Left cardiac atrium (tissue), 4 donors: ENCODE measurements around the gene CCSER1. TPM values are rescaled to one million over a fixed set of nuclear protein-coding genes. Genes with fewer than 3 reads are reported as not detected.
"Not testable (repeated sequence)": the region's sequence is repeated elsewhere in the genome, so short reads cannot be mapped to it uniquely, and the experiment has no call there.

Experiments
- ATAC-seq, 2 donors: fragments of 200-7000 bp; cut with Tn5 transposase; one replicate each; pipeline ENCODE4 v1.9.1; 2020; ENCODE audit warnings: mild to moderate bottlenecking in 2 of 2, moderate library complexity in 2 of 2
- DNase-seq: peaks from one replicate; pipeline ENCODE4 v3.0.0-alpha.2; 2020
- intact Hi-C, 2 donors: fragments of 100-400 bp; cut with DNase I; formaldehyde crosslinking; loops; one replicate each; pipeline versions ENCODE4 v1.14.1 to v1.15.1; 2022 to 2023
- total RNA-seq, 2 donors: library from RNA; stranded (reverse); fragmentation: NEBNext Ultra II Directional; extraction: Animal tissue kit (Norgen Biotek cat#: 25700); gene quantifications; one replicate each; pipeline ENCODE4 v1.2.1, GENCODE V29; 2021
- donor health status: DM: no; HTN: yes; CAD: no.
- donor health status: DM: no; HTN: yes; CAD: no; lungs with severe emphysema.
- donor health status: DM: yes; HTN: yes; CAD: no.
- donor health status: Dilated cardiomyopathy.

CCSER1 gene
- total RNA-seq, 2 donors from 2014 or later = 9.6 to 12.3 TPM

GRCh38 chr4:91114386-91114785, 987.2 kb downstream of the CCSER1 start:
- DNase-seq = no peak
- ATAC-seq = no peak
- intact Hi-C loops = no loop called here

GRCh38 chr4:91116861-91117260, 989.7 kb downstream of the CCSER1 start:
- intact Hi-C loops = no loop called here
- DNase-seq (no peak), ATAC-seq (no peak)

DNA sequence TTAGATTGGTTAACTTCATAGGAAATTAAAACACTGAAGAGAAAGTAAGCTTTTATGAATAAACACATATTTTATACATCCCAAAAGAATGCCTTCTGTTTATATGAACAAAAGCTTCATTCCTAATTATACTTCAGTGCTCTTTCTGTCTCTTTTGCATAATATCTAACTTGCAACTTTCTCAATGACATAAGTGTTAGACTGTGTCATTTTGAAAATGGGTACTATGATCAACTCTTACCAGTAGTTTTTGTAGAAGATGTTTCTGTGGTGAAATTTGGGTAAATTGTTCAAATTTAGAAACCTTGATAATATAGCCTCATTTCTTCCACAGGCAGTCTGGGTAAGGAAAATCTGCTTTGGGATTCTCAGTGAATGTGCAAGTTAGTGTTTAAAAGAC, 991.4 kb downstream of the CCSER1 start:
- DNase-seq = no peak
- intact Hi-C loops = no loop called here
- ATAC-seq = no peak

- no peak for DNase-seq
- no peak for ATAC-seq
- intact Hi-C loops = loop anchor here in 1 of 2 donors (10.0 kb wide), 1 partner anchor 1181 kb away; the partner anchor contains the start of gene GRID2
These were observed 996.5 kb downstream of the CCSER1 start for GRCh38 chr4:91123742-91124141.

- no peak for ATAC-seq
- intact Hi-C loops = loop anchor here in 1 of 2 donors (10.0 kb wide), 1 partner anchor 1178 kb away; the partner anchor contains the start of gene GRID2
- DNase-seq = no peak
These were observed 1000.0 kb downstream of the CCSER1 start for GRCh38 chr4:91127192-91127591.

- peak; percentile 81 to 92 for ATAC-seq
- DNase-seq = no peak
- intact Hi-C loops = loop anchor here in 1 of 2 donors (10.0 kb wide), 1 partner anchor 1177 kb away; the partner anchor contains the start of gene GRID2
These were observed 1000.6 kb downstream of the CCSER1 start for GRCh38 chr4:91127831-91128230.

GRCh38 chr4:91128519-91128918, 1001.3 kb downstream of the CCSER1 start:
- ATAC-seq (peak; percentile 56 to 72), DNase-seq (no peak)
- intact Hi-C loops = loop anchor here in 1 of 2 donors (10.0 kb wide), 1 partner anchor 1176 kb away; the partner anchor contains the start of gene GRID2

GRCh38 chr4:91147067-91147466, 1019.9 kb downstream of the CCSER1 start:
- DNase-seq = no peak
- ATAC-seq = peak in 1 of 2 donors; percentile 55

DNA sequence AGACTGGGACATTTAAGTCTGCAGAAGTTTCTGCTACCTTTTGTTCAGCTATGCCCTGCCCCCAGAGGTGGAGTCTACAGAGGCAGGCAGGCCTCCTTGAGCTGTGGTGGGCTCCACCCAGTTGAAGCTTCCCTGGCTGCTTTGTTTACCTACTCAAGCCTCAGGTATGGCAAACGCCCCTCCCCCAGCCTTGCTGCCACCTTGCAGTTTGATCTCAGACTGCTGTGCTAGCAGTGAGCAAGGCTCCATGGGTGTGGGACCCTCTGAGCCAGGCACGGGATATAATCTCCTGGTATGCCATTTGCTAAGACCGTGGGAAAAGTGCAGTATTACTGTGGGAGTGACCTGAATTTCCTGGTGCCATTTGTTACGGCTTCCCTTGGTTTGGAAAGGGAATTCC, 1026.8 kb downstream of the CCSER1 start:
- DNase-seq, intact Hi-C loops, ATAC-seq: not testable (repeated sequence)

More at GRCh38 chr4:91147067-91147466, 1019.9 kb downstream of the CCSER1 start:
- intact Hi-C loops = no loop called here

- DNase-seq, ATAC-seq, intact Hi-C loops: not testable (repeated sequence)
These were observed 1040.9 kb downstream of the CCSER1 start for GRCh38 chr4:91167864-91168653.

GRCh38 chr4:91170768-91171167, 1043.6 kb downstream of the CCSER1 start:
- DNase-seq (no peak), ATAC-seq (no peak)
- intact Hi-C loops = no loop called here

DNA sequence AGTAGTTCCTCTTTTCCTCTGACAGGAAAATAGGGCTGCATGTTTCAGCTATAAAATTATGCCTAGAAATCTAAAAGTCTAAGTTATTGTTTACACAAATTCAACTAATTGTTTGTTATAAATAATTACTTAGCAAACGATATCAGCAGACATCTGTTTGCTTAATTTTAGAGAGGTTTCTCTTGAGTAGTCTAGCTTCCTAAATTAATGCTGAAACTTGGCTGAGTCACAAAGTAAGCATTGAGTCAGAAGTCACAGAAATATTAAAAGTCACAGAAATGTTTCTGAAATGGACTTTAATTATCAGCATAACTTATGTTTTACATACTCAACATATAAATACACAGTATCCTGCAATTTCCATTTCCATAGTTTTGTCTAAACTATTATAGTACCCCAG, 1044.0 kb downstream of the CCSER1 start:
- no peak for DNase-seq
- intact Hi-C loops = no loop called here
- ATAC-seq = no peak

GRCh38 chr4:91185061-91185460, 1057.9 kb downstream of the CCSER1 start:
- DNase-seq, ATAC-seq, intact Hi-C loops: not testable (repeated sequence)

- intact Hi-C loops = no loop called here
- DNase-seq (no peak), ATAC-seq (no peak)
These were observed 1071.8 kb downstream of the CCSER1 start for GRCh38 chr4:91198951-91199350.

- DNase-seq (no peak), ATAC-seq (no peak)
- intact Hi-C loops = no loop called here
These were observed 1080.3 kb downstream of the CCSER1 start for GRCh38 chr4:91207535-91207934.

DNA sequence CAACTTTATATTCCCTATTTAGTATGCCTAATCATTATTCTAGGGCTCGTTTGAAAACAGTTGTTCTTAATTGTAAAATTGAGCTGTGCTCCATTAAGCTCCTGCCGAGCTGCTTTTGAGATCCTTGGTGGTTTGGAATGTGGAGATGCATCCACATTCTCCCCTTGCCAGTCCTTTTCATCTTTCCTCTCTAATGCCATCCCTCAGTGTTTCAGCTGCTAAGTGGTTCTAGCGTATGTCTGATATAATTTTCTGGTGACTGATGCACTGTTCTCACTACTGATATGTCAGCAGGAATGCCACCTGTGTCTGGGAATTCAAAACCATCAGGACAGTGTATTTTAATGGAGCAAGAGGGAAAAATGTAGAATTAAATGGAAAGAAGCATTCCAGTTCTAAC, 1085.0 kb downstream of the CCSER1 start:
- intact Hi-C loops = no loop called here
- DNase-seq (no peak), ATAC-seq (no peak)

DNA sequence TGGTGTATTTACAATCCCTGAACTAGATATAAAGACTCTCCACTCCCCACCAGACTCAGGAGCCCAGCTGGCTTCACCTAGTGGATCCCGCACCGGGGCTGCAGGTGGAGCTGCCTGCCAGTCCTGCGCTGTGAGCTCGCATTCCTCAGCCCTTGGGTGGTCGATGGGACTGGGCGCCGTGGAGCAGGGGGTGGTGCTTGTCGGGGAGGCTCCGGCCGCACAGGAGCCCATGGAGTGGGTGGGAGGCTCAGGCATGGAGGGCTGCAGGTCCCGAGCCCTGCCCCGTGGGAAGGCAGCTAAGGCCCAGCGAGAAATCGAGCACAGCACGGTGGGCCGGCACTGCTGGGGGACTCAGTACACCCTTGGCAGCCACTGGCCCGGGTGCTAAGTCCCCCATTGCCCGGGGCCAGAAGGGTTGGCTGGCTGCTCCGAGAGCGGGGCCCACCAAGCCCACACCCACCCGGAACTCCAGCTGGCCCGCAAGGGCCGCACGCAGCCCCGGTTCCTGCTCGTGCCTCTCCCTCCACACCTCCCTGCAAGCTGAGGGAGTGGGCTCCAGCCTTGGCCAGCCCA, 1090.7 kb downstream of the CCSER1 start:
- ATAC-seq, DNase-seq, intact Hi-C loops: not testable (repeated sequence)

GRCh38 chr4:91220315-91220714, 1093.1 kb downstream of the CCSER1 start:
- ATAC-seq = no peak
- intact Hi-C loops = no loop called here
- DNase-seq = no peak

GRCh38 chr4:91222014-91222413, 1094.8 kb downstream of the CCSER1 start:
- ATAC-seq = no peak
- intact Hi-C loops = no loop called here
- DNase-seq = no peak

DNA sequence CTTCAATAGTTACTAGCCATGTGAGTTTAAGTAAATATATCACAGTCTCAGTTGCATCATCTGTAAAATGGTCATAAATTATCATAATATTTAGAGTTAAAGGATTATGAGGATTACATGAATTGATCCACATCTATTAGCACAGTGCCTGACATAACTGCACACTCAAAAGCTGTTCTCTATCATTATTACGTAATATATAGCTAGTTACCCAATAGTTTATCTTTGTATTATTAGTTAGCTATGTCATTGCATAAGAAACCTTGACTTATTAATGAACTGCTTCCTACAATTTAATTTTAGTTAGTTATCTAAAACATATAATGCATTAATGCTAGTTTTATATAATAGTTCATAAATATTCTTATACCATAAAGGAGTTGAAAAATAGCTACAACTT, 1099.7 kb downstream of the CCSER1 start:
- DNase-seq (no peak), ATAC-seq (no peak)
- intact Hi-C loops = no loop called here
